ENCODE results near the gene PNKP.

PNKP gene

GRCh38 chr19:49880162-49880869 lies 12.9 kb upstream of the PNKP start:
- H3K36me3 ChIP-seq (ENCODE audit: insufficient read depth, low read length), result peaks cover 62% of the 10 kb centered on the region
- H3K4me3 ChIP-seq (ENCODE audit: low read length), result no peak overlapping the region
- H3K27ac ChIP-seq (ENCODE audit: low read depth, low read length), result no peak overlapping the region
- WGBS, result 95% methylated on average over 10 of the region's 10 CpGs
- peaks cover 9% of the 10 kb centered on the region for H3K4me1 ChIP-seq (ENCODE audit: insufficient read depth, low read length)
- no peaks in the 10 kb centered on the region for H3K9me3 ChIP-seq (ENCODE audit: insufficient read depth, low read depth, low read length)
- no peaks in the 10 kb centered on the region for H3K27me3 ChIP-seq (ENCODE audit: insufficient read depth, low read length)
- H3K9ac ChIP-seq (ENCODE audit: low read depth, low read length), result no peak overlapping the region

- WGBS, result 96% methylated on average over 12 of the region's 12 CpGs
- Histone ChIP-seq H3K4me3 (ENCODE audit: low read length) (peak overlapping the region; percentile 79), H3K4me1 (ENCODE audit: insufficient read depth, low read length) (peaks cover 10% of the 10 kb centered on the region)
These were observed 12.0 kb upstream of the PNKP start for GRCh38 chr19:49879243-49879963.

GRCh38 chr19:49878744-49879070 lies 11.3 kb upstream of the PNKP start:
- H3K4me3 ChIP-seq (ENCODE audit: low read length), result peak overlapping the region; percentile 79
- H3K36me3 ChIP-seq (ENCODE audit: insufficient read depth, low read length), result peaks cover 49% of the 10 kb centered on the region
- H3K4me1 ChIP-seq (ENCODE audit: insufficient read depth, low read length), result peaks cover 10% of the 10 kb centered on the region
- peak overlapping the region; percentile 95 for H3K27ac ChIP-seq (ENCODE audit: low read depth, low read length)
- no peaks in the 10 kb centered on the region for H3K27me3 ChIP-seq (ENCODE audit: insufficient read depth, low read length)
- H3K9ac ChIP-seq (ENCODE audit: low read depth, low read length), result peak overlapping the region; percentile 78
- 87% methylated on average over 9 of the region's 9 CpGs for WGBS
- no peaks in the 10 kb centered on the region for H3K9me3 ChIP-seq (ENCODE audit: insufficient read depth, low read depth, low read length)

More at GRCh38 chr19:49879243-49879963, 12.0 kb upstream of the PNKP start:
- Histone ChIP-seq H3K9me3 (ENCODE audit: insufficient read depth, low read depth, low read length) (no peaks in the 10 kb centered on the region), H3K36me3 (ENCODE audit: insufficient read depth, low read length) (peaks cover 56% of the 10 kb centered on the region), H3K9ac (ENCODE audit: low read depth, low read length) (no peak overlapping the region), H3K27ac (ENCODE audit: low read depth, low read length) (no peak overlapping the region; the same call in 1 of the 2 replicates), H3K27me3 (ENCODE audit: insufficient read depth, low read length) (no peaks in the 10 kb centered on the region)

- WGBS, result 7% methylated on average over 40 of the region's 41 CpGs
These were observed 10.7 kb upstream of the PNKP start for GRCh38 chr19:49877879-49878743.

GRCh38 chr19:49877020-49877878 lies 9.9 kb upstream of the PNKP start, which contains the start of the genes AKT1S1 and TBC1D17:
AKT1S1 (minus strand) TSS chr19:49877355; CDS start chr19:49873295, 4,060 bp downstream.
TBC1D17 (plus strand) TSS chr19:49877702; CDS start chr19:49877724, 22 bp downstream.
- Histone ChIP-seq H3K9ac (ENCODE audit: low read depth, low read length) (peak within 1 kb of the TSS; percentile 96), H3K27me3 (ENCODE audit: insufficient read depth, low read length) (no peaks in the 10 kb centered on the region), H3K4me3 (ENCODE audit: low read length) (peak within 1 kb of the TSS; percentile 79), H3K36me3 (ENCODE audit: insufficient read depth, low read length) (peaks cover 34% of the 10 kb centered on the region), H3K9me3 (ENCODE audit: insufficient read depth, low read depth, low read length) (no peaks in the 10 kb centered on the region), H3K27ac (ENCODE audit: low read depth, low read length) (peak within 1 kb of the TSS; percentile 95), H3K4me1 (ENCODE audit: insufficient read depth, low read length) (peaks cover 10% of the 10 kb centered on the region)
- under 1% methylated on average over 61 of the region's 61 CpGs for WGBS

More at GRCh38 chr19:49877879-49878743, 10.7 kb upstream of the PNKP start:
- Histone ChIP-seq H3K9ac (ENCODE audit: low read depth, low read length) (peak overlapping the region; percentile 96), H3K27ac (ENCODE audit: low read depth, low read length) (peak overlapping the region; percentile 95), H3K36me3 (ENCODE audit: insufficient read depth, low read length) (peaks cover 43% of the 10 kb centered on the region), H3K9me3 (ENCODE audit: insufficient read depth, low read depth, low read length) (no peaks in the 10 kb centered on the region), H3K4me1 (ENCODE audit: insufficient read depth, low read length) (peaks cover 10% of the 10 kb centered on the region), H3K27me3 (ENCODE audit: insufficient read depth, low read length) (no peaks in the 10 kb centered on the region), H3K4me3 (ENCODE audit: low read length) (peak overlapping the region; percentile 79)

- WGBS, result under 1% methylated on average over 46 of the region's 46 CpGs
- peak overlapping the region; percentile 95 for H3K27ac ChIP-seq (ENCODE audit: low read depth, low read length)
- peak overlapping the region; percentile 79 for H3K4me3 ChIP-seq (ENCODE audit: low read length)
- H3K36me3 ChIP-seq (ENCODE audit: insufficient read depth, low read length), result peaks cover 27% of the 10 kb centered on the region
- peak overlapping the region; percentile 96 for H3K9ac ChIP-seq (ENCODE audit: low read depth, low read length)
- H3K4me1 ChIP-seq (ENCODE audit: insufficient read depth, low read length), result peaks cover 10% of the 10 kb centered on the region
- H3K9me3 ChIP-seq (ENCODE audit: insufficient read depth, low read depth, low read length), result no peaks in the 10 kb centered on the region
- no peaks in the 10 kb centered on the region for H3K27me3 ChIP-seq (ENCODE audit: insufficient read depth, low read length)
These were observed 9.1 kb upstream of the PNKP start for GRCh38 chr19:49876422-49877019.

GRCh38 chr19:49875857-49876421 lies 8.6 kb upstream of the PNKP start:
- Histone ChIP-seq H3K4me3 (ENCODE audit: low read length) (peak overlapping the region; percentile 79), H3K4me1 (ENCODE audit: insufficient read depth, low read length) (peaks cover 10% of the 10 kb centered on the region), H3K27ac (ENCODE audit: low read depth, low read length) (peak overlapping the region; percentile 95), H3K36me3 (ENCODE audit: insufficient read depth, low read length) (peaks cover 25% of the 10 kb centered on the region), H3K9ac (ENCODE audit: low read depth, low read length) (peak overlapping the region; percentile 93), H3K27me3 (ENCODE audit: insufficient read depth, low read length) (no peaks in the 10 kb centered on the region), H3K9me3 (ENCODE audit: insufficient read depth, low read depth, low read length) (no peaks in the 10 kb centered on the region)
- WGBS, result under 1% methylated on average over 28 of the region's 28 CpGs

GRCh38 chr19:49875177-49875576 lies 7.8 kb upstream of the PNKP start:
- Histone ChIP-seq H3K9me3 (ENCODE audit: insufficient read depth, low read depth, low read length) (no peaks in the 10 kb centered on the region), H3K4me3 (ENCODE audit: low read length) (peak overlapping the region; percentile 79), H3K9ac (ENCODE audit: low read depth, low read length) (peak overlapping the region; percentile 93; the same call in 1 of the 2 replicates), H3K27ac (ENCODE audit: low read depth, low read length) (no peak overlapping the region), H3K4me1 (ENCODE audit: insufficient read depth, low read length) (peaks cover 12% of the 10 kb centered on the region), H3K27me3 (ENCODE audit: insufficient read depth, low read length) (no peaks in the 10 kb centered on the region), H3K36me3 (ENCODE audit: insufficient read depth, low read length) (peaks cover 17% of the 10 kb centered on the region)
- WGBS, result 87% methylated on average over 4 of the region's 4 CpGs

GRCh38 chr19:49874503-49875157 lies 7.3 kb upstream of the PNKP start:
- Histone ChIP-seq H3K9me3 (ENCODE audit: insufficient read depth, low read depth, low read length) (no peaks in the 10 kb centered on the region), H3K27ac (ENCODE audit: low read depth, low read length) (no peak overlapping the region), H3K4me1 (ENCODE audit: insufficient read depth, low read length) (peaks cover 14% of the 10 kb centered on the region), H3K36me3 (ENCODE audit: insufficient read depth, low read length) (peaks cover 14% of the 10 kb centered on the region), H3K4me3 (ENCODE audit: low read length) (no peak overlapping the region), H3K9ac (ENCODE audit: low read depth, low read length) (no peak overlapping the region), H3K27me3 (ENCODE audit: insufficient read depth, low read length) (no peaks in the 10 kb centered on the region)
- WGBS, result 96% methylated on average over 11 of the region's 11 CpGs
